ENCODE data around the gene FOXC2.

DNA sequence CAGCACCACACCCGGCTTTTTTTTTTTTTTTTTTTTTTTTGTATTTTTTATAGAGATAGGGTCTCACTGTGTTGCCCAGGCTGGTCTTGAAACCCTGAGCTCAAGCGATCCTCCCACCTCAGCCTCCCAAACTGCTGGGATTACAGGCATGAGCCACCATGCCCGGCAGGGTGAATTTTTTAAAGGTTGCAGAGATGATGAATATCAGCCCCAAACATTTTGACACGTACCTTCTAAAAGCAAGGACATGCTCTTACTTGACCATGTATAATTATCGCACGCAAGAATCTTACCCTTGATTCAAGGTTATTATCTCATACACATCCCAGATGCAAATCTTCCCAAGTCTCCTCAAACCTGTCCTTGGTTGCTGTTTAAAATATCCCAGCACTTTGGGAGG is 4.3 kb upstream of the FOXC2 start:
- TF ChIP-seq ZBTB33 (IDR thresholded peaks at IDR 0.05; ENCODE audit: borderline replicate concordance, low read depth), result no peak
- no peak for TF ChIP-seq REST (IDR thresholded peaks at IDR 0.05; ENCODE audit: low read depth, low read length)
- no peak for TF ChIP-seq CTCF (IDR thresholded peaks at IDR 0.05)
- TF ChIP-seq NRF1 (IDR thresholded peaks at IDR 0.05; ENCODE audit: low read depth, low read length), result no peak
- TF ChIP-seq POLR2AphosphoS5 (IDR thresholded peaks at IDR 0.05; ENCODE audit: low read depth, low read length), result no peak
- no peak for TF ChIP-seq GATA2 (CRISPR knock-in tag; IDR thresholded peaks at IDR 0.05)
- TF ChIP-seq, protein P1, sequence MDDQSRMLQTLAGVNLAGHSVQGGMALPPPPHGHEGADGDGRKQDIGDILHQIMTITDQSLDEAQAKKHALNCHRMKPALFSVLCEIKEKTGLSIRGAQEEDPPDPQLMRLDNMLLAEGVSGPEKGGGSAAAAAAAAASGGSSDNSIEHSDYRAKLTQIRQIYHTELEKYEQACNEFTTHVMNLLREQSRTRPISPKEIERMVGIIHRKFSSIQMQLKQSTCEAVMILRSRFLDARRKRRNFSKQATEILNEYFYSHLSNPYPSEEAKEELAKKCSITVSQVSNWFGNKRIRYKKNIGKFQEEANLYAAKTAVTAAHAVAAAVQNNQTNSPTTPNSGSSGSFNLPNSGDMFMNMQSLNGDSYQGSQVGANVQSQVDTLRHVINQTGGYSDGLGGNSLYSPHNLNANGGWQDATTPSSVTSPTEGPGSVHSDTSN (IDR thresholded peaks at IDR 0.05), result no peak
- TF ChIP-seq RAD21 (IDR thresholded peaks at IDR 0.05; ENCODE audit: low read length), result no peak
- no peak for TF ChIP-seq ELF1 (IDR thresholded peaks at IDR 0.05)
- no peak for TF ChIP-seq SIN3A (IDR thresholded peaks at IDR 0.05; ENCODE audit: borderline replicate concordance, low read depth, low read length)
- TF ChIP-seq RXRA (IDR thresholded peaks at IDR 0.05; ENCODE audit: borderline replicate concordance, low read depth), result no peak
- TF ChIP-seq TAF1 (IDR thresholded peaks at IDR 0.05; ENCODE audit: borderline replicate concordance, low read depth, low read length), result no peak

Data from SK-N-SH (cell line).